IMR-90 (cell line): ENCODE results near the gene TEKT4.

Source experiments
- BHLHE40 ChIP-seq: fragments of 150-350 bp; IDR thresholded peaks from 2 replicates; pipeline ENCODE4 v1.6.1; 2016; ENCODE audit warnings: mild to moderate bottlenecking, low read depth, low read length
- CEBPB ChIP-seq: IDR thresholded peaks from 2 replicates; pipeline ENCODE4 v1.6.1; 2012; ENCODE audit warnings: low read depth, low read length, improper control_type of control experiment
- CHD1 ChIP-seq: IDR thresholded peaks from 2 replicates; pipeline ENCODE4 v1.6.1; 2012; ENCODE audit warnings: low read depth, low read length, improper control_type of control experiment
- MAFK ChIP-seq: IDR thresholded peaks from 2 replicates; pipeline ENCODE4 v1.6.1; 2012; ENCODE audit warnings: low read depth, low read length, improper control_type of control experiment
- MAZ ChIP-seq: IDR thresholded peaks from 2 replicates; pipeline ENCODE4 v1.6.1; 2012; ENCODE audit warnings: low read depth, mild to moderate bottlenecking, low read length, improper control_type of control experiment, moderate library complexity, borderline replicate concordance
- MXI1 ChIP-seq: IDR thresholded peaks from 2 replicates; pipeline ENCODE4 v1.6.1; 2012; ENCODE audit warnings: low read depth, mild to moderate bottlenecking, low read length, moderate library complexity, borderline replicate concordance
- POLR2A ChIP-seq: IDR thresholded peaks from 2 replicates; pipeline ENCODE4 v1.6.1; 2012; ENCODE audit warnings: mild to moderate bottlenecking, low read depth, low read length
- RAD21 ChIP-seq: IDR thresholded peaks from 2 replicates; pipeline ENCODE4 v1.6.1; 2012; ENCODE audit warnings: low read length, improper control_type of control experiment
- RCOR1 ChIP-seq: IDR thresholded peaks from 2 replicates; pipeline ENCODE4 v1.6.1; 2012; ENCODE audit warnings: mild to moderate bottlenecking, low read length, improper control_type of control experiment; ENCODE audit not compliant: insufficient replicate concordance
- RFX5 ChIP-seq: IDR thresholded peaks from 2 replicates; pipeline ENCODE4 v1.8.0; 2012; ENCODE audit warnings: low read depth, mild to moderate bottlenecking, low read length, moderate library complexity
- SMC3 ChIP-seq: fragments of 150-350 bp; IDR thresholded peaks from 2 replicates; pipeline ENCODE4 v1.6.1; 2016; ENCODE audit warnings: low read depth, mild to moderate bottlenecking, antibody characterized with exemption, low read length, moderate library complexity
- USF2 ChIP-seq: fragments of 150-350 bp; IDR thresholded peaks from 2 replicates; pipeline ENCODE4 v1.6.1; 2017; ENCODE audit warnings: mild to moderate bottlenecking, antibody characterized with exemption, low read length, low read depth
- TF ChIP-seq, protein P1 (sequence below): conservative IDR thresholded peaks from 2 replicates; pipeline ENCODE4 v1.5.1; 2012; ENCODE audit warnings: mild to moderate bottlenecking, low read depth, low read length, improper control_type of control experiment

DNA sequence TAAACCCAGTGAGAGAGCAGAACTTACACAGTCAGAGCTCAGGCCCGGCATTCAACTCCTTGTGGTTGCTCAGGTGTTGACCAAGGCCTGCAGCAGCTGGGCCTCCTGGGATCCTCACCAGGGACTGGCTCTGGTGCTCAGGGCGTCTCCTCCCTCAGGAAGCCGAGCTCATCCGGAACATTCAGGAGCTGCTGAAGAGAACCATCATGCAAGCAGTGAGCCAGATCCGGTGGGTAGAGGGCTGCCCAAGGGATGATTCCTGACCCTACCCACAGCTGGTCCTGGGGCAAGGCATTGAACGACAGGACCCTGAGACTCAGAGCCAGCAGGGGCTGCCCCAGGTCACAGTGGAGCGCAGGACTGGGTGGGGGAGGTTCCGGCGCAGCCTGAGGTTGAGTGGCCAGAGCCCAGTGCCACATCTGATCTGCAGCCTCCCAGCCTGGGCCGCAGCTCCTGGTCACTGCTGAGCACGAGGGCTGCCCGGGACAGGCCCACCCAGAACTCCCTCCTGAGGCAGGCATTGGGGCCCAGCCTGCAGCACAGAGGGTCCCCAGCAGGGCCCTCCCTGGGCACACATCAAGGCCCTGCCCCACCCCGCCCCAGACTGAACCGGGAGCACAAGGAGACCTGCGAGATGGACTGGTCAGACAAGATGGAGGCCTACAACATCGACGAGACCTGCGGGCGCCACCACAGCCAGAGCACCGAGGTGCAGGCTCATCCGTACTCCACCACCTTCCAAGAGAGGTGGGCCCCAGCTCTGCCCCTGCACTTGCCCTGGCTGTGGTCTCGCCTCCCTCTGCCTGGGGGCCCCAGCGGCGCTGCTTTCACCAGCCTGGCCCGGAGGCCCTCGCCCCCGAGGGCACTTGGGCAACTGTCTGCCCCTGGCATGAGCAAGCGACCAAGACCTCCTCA lies 2.4 kb downstream of the TEKT4 start:
- TF ChIP-seq POLR2A (no peak), CHD1 (no peak), MAZ (no peak), BHLHE40 (no peak), RAD21 (no peak), CEBPB (no peak), MAFK (no peak), RFX5 (no peak), USF2 (no peak), SMC3 (no peak), MXI1 (no peak), RCOR1 (no peak)
- TF ChIP-seq, protein P1, sequence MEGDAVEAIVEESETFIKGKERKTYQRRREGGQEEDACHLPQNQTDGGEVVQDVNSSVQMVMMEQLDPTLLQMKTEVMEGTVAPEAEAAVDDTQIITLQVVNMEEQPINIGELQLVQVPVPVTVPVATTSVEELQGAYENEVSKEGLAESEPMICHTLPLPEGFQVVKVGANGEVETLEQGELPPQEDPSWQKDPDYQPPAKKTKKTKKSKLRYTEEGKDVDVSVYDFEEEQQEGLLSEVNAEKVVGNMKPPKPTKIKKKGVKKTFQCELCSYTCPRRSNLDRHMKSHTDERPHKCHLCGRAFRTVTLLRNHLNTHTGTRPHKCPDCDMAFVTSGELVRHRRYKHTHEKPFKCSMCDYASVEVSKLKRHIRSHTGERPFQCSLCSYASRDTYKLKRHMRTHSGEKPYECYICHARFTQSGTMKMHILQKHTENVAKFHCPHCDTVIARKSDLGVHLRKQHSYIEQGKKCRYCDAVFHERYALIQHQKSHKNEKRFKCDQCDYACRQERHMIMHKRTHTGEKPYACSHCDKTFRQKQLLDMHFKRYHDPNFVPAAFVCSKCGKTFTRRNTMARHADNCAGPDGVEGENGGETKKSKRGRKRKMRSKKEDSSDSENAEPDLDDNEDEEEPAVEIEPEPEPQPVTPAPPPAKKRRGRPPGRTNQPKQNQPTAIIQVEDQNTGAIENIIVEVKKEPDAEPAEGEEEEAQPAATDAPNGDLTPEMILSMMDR = no peak
